NCI-H1105 (cell line): Measurements from ENCODE around the gene MRPS7.
"Not testable (repeated sequence)": the region's sequence is repeated elsewhere in the genome, so short reads cannot be mapped to it uniquely, and the experiment has no call there.

Experiments
- DNase-seq: peaks from one replicate; lab custom pipeline; 2025; lab: John Stamatoyannopoulos, UW

Gene MRPS7

DNA sequence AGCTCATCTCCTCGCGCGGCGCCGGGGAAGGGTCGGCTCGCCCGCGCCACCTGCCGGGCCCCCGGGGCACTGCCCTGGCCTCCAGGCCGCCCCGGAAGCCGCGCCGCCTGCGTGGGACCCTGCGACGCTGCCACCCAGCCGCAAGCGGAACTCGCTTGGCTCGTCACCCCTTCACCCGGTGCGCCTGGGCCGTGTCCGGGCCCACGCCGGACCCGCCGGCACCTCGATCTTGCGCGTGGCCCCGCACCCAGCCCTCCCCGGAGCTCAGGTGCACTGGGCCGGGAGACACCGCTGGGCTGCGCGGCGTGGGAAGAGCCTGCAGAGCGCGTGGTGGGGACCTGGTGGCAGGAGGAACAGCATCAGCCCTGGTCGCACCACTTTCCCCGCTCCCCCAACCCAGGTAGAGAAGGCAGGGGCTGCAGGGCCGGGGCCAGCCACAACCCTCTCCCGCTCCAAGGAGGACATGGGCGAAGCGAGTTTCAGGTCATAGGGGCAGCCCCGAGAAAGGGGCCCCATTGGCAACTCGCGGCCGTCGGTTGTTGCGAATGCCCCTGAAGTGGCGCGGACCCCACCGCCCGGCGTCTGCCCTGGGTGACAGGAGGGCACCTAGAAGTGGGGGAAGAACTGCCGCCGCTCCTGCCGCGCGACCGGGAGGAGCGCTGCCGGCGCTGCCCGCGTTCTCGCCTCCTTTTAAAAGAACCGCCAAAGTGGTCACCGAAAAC is 9.7 kb downstream of the MRPS7 start:
- peak; percentile 64 for DNase-seq

GRCh38 chr17:75271955-75272847 is 10.5 kb downstream of the MRPS7 start:
- no peak for DNase-seq

- no peak for DNase-seq
Measured at GRCh38 chr17:75272848-75273184, 11.1 kb downstream of the MRPS7 start.

- no peak for DNase-seq
Measured at GRCh38 chr17:75273977-75274708, 12.5 kb downstream of the MRPS7 start.

DNA sequence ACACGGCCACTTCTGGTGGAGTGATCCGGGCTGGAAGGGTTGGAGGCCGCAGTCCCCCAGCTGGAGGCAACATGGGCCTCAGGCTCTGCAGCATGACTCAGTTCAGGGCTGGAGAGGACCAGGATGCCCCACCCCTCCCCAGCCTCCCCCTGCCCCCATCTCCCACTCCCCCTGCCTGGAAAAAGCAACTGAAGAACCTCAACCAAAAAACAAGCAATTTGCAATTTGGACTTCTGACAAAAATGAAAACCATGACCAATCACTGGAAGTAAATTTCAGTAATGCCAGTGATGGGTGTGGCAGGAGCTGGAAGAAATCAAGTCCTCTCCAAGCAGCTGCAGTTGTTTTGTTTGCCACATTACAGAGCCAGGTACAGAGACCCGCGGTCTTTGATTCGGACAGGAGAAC is 16.0 kb downstream of the MRPS7 start:
- DNase-seq: no peak

GRCh38 chr17:75280189-75280588 is 18.5 kb downstream of the MRPS7 start:
- not testable (repeated sequence) for DNase-seq

DNA sequence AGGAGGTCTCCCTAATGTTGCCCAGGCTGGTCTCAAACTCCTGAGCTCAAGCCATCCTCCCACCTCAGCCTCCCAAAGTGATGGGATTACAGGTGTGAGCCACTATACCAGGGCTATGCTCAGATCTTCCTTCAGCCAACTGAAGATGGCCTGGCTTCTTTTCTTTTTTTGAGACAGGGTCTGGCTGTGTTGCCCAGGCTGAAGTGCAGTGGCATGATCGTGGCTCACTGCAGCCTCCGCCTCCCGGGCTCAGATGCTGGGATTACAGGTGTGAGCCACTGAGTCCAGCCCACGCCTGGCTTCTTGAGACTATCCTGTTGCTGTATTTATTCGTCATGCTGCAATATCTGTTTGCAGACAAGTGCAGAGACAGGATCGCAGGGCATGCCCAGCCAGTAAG is 23.4 kb downstream of the MRPS7 start:
- DNase-seq: no peak

DNA sequence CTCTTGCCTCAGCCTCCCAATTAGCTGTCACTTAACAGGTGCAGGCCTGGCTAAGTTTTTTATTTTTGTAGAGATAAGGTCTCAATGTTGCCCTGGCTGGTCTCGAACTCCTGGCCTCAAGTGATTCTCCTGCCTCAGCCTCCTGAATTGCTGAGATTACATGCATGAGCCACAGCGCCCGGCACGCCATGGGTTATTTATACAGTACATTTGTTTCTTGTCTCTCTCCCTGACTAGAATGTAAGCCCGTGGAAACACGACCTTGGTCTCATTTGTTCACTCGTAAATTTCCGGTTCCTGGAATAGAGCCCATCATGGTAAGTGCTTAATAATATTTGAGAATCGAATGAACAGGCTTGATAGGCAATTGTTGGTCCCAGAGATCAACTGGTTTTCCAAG is 25.5 kb downstream of the MRPS7 start:
- no peak for DNase-seq

- DNase-seq: no peak
Measured at GRCh38 chr17:75288359-75288758, 26.7 kb downstream of the MRPS7 start.

- DNase-seq: peak; percentile 10
Measured at GRCh38 chr17:75288770-75289114, 27.1 kb downstream of the MRPS7 start.

- peak; percentile 92 for DNase-seq
Measured at GRCh38 chr17:75289115-75289831, 27.6 kb downstream of the MRPS7 start, which contains the start of gene SLC25A19. Gene SLC25A19 (minus strand): TSS chr17:75289433. CDS start chr17:75286764, 2,669 bp downstream.

GRCh38 chr17:75289832-75290337 is 28.2 kb downstream of the MRPS7 start:
- no peak for DNase-seq

DNA sequence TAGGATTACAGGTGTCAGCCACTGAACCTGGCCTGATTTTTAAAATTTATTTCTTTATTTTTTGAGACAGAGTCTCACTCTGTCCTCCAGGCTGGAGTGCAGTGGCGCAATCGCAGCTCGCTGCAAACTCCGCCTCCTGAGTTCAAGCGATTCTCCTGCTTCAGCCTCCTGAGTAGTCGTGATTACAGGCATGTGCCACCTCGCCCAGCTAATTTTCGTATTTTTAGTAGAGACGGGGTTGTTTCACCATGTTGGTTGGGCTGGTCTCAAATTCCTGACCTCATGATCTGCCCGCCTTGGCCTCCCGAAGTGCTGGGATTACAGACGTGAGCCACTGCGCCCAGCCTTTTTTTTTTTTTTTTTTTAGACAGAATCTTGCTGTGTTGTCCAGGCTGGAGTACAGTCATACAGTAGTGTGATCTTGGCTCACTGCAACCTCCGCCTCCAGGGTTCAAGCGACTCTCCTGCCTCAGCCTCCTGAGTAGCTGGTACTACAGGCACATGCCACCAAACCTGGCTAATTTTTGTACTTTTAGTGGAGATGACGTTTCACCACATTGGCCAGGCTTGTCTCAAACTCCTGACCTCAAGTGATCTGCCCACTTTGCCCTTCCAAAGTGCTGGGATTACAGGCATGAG is 31.2 kb downstream of the MRPS7 start:
- DNase-seq: not testable (repeated sequence)

- no peak for DNase-seq
Measured at GRCh38 chr17:75295201-75296158, 33.8 kb downstream of the MRPS7 start.

DNA sequence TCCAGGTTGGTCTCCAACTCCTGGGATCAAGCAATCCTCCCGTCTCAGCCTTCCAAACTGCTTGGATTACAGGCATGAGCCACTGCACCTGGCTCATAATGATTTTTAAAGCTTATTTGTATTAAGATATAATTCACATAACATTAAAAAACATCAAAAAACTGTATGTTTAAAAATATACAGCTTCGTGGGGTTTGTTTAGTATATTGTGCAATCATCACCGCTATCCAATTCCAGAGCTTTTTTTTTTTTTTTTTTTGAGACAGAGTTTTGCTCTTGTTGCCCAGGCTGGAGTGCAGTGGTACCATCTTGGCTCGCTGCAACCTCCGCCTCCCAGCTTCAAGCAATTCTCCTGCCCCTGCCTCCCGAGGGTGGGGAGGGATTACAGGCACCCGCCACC is 38.6 kb downstream of the MRPS7 start:
- DNase-seq: no peak

DNA sequence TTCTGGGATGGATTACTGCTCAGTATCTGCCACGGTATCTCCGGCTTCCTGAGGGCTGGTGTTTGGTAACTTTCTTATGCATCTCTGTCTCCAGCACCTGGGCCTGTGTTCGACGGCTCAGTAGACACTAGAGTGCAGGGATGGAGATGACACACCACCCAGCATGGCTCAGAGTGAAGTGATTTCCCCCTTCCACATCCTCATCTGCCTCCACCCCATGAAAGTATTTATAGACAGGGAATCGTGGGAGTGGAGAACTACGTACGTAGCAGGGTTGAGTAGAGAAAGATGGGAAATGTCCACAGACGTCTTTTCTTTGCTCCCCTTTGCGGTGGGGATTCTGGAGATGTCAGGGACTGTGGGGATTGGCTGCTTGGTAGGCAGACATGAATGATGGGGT is 39.4 kb downstream of the MRPS7 start:
- DNase-seq: no peak

- no peak for DNase-seq
Measured at GRCh38 chr17:75301502-75302206, 40.0 kb downstream of the MRPS7 start.

DNA sequence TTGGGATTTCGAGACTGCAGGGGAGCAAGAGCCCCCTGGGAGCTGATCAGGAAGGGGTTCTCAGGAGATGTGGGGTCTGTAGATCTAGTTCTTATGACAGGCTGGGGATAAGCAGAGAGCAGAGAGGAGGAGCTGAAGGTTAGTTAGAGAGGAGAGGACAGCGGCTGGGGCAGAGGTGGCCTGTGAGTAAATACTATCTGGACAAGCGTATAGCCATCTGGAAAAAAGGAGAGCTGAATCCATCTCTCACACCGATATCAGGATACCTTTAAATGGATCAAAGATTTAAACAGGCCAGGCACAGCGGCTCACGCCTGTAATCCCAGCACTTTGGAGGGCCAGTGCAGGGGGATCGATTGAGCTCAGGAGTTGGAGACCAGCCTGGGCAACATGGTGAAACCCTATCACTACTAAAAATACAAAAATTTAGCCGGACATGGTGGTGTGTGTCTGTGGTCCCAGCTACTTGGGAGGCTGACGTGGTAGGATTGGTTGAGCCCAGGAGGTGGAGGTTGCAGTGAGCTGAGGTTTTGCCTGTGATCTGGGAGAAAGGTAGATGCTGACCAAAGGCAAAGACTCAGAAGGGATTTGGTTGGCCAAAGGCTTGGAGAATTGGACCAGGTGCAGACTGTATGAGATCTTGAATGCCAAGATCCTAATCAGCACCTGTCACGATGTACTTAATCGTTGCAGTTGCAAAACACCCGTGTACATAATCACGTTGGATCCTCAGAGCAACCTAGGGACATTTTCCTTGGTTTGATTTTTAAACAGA is 46.5 kb downstream of the MRPS7 start:
- no peak for DNase-seq
